ENCODE results near the gene AFF3.

GRCh38 chr2:100186126-100186525 lies 43.7 kb upstream of the AFF3 start:
- TF ChIP-seq POLR2A (IDR thresholded peaks at IDR 0.05): no peak
- TF ChIP-seq, protein P1, sequence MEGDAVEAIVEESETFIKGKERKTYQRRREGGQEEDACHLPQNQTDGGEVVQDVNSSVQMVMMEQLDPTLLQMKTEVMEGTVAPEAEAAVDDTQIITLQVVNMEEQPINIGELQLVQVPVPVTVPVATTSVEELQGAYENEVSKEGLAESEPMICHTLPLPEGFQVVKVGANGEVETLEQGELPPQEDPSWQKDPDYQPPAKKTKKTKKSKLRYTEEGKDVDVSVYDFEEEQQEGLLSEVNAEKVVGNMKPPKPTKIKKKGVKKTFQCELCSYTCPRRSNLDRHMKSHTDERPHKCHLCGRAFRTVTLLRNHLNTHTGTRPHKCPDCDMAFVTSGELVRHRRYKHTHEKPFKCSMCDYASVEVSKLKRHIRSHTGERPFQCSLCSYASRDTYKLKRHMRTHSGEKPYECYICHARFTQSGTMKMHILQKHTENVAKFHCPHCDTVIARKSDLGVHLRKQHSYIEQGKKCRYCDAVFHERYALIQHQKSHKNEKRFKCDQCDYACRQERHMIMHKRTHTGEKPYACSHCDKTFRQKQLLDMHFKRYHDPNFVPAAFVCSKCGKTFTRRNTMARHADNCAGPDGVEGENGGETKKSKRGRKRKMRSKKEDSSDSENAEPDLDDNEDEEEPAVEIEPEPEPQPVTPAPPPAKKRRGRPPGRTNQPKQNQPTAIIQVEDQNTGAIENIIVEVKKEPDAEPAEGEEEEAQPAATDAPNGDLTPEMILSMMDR (IDR thresholded peaks at IDR 0.05): no peak
- TF ChIP-seq POLR2AphosphoS5 (IDR thresholded peaks at IDR 0.05): no peak
- no peak for TF ChIP-seq EP300 (IDR thresholded peaks at IDR 0.05)
